GM18858 (cell line): ENCODE results near the gene GALNT9.
"Not testable (repeated sequence)": the region's sequence is repeated elsewhere in the genome, so short reads cannot be mapped to it uniquely, and the experiment has no call there.

Experiments
- ATAC-seq: cut with Tn5 transposase; IDR thresholded peaks from one replicate; pipeline ENCODE4 v1.9.1; 2021; ENCODE audit not compliant: unreplicated experiment

Gene GALNT9

GRCh38 chr12:132267873-132268272 lies 61.5 kb downstream of the GALNT9 start:
- ATAC-seq: no peak

GRCh38 chr12:132266802-132267201 lies 62.6 kb downstream of the GALNT9 start:
- no peak for ATAC-seq

GRCh38 chr12:132266370-132266769 lies 63.0 kb downstream of the GALNT9 start:
- ATAC-seq: no peak

GRCh38 chr12:132265822-132266221 lies 63.6 kb downstream of the GALNT9 start:
- ATAC-seq: not testable (repeated sequence)

GRCh38 chr12:132265056-132265800 lies 64.2 kb downstream of the GALNT9 start:
- ATAC-seq: no peak

GRCh38 chr12:132264086-132265010 lies 65.0 kb downstream of the GALNT9 start:
- no peak for ATAC-seq

- ATAC-seq: no peak
Measured at GRCh38 chr12:132263451-132264049, 65.8 kb downstream of the GALNT9 start.

GRCh38 chr12:132263061-132263360 lies 66.4 kb downstream of the GALNT9 start:
- ATAC-seq: no peak

GRCh38 chr12:132262256-132263060 lies 66.9 kb downstream of the GALNT9 start:
- no peak for ATAC-seq

- no peak for ATAC-seq
Measured at GRCh38 chr12:132261328-132262138, 67.9 kb downstream of the GALNT9 start.

GRCh38 chr12:132260721-132261120 lies 68.7 kb downstream of the GALNT9 start:
- ATAC-seq: no peak

- ATAC-seq: no peak
Measured at GRCh38 chr12:132259872-132260695, 69.3 kb downstream of the GALNT9 start.

- ATAC-seq: no peak
Measured at GRCh38 chr12:132259364-132259871, 70.0 kb downstream of the GALNT9 start.

- no peak for ATAC-seq
Measured at GRCh38 chr12:132258543-132258942, 70.8 kb downstream of the GALNT9 start.

- no peak for ATAC-seq
Measured at GRCh38 chr12:132257955-132258490, 71.4 kb downstream of the GALNT9 start.

GRCh38 chr12:132257206-132257954 lies 72.0 kb downstream of the GALNT9 start:
- no peak for ATAC-seq

- no peak for ATAC-seq
Measured at GRCh38 chr12:132256646-132257045, 72.7 kb downstream of the GALNT9 start.

- ATAC-seq: no peak
Measured at GRCh38 chr12:132255642-132256041, 73.7 kb downstream of the GALNT9 start.
